ENCODE data around the gene SEMA4B.

- TF ChIP-seq CTCF (IDR thresholded peaks at IDR 0.05; ENCODE audit: insufficient read depth, low read length, poor library complexity, severe bottlenecking) (no peak), EZH2phosphoT487 (conservative IDR thresholded peaks at IDR 0.05; ENCODE audit: low read length) (no peak)
These were observed 36.0 kb upstream of the SEMA4B start for GRCh38 chr15:90165157-90165556.
